ENCODE data around the gene TMEM254.

- no peak for TF ChIP-seq EZH2phosphoT487 (IDR thresholded peaks at IDR 0.05; ENCODE audit: borderline replicate concordance, low read depth, low read length)
- no peak for TF ChIP-seq CTCF (conservative IDR thresholded peaks at IDR 0.05; ENCODE audit: low read length)
Observed at GRCh38 chr10:80110986-80111385, 32.5 kb downstream of the TMEM254 start.
